ENCODE measurements around the gene SPATA2.

The SPATA2 gene

GRCh38 chr20:49929142-49929494 lies 13.8 kb upstream of the SPATA2 start:
- DNase-seq: no peak

- peak; percentile 77 for DNase-seq
Measured at GRCh38 chr20:49928411-49929141, 13.2 kb upstream of the SPATA2 start.

- no peak for DNase-seq
Measured at GRCh38 chr20:49925901-49926454, 10.6 kb upstream of the SPATA2 start.

- no peak for DNase-seq
Measured at GRCh38 chr20:49924247-49924646, 8.9 kb upstream of the SPATA2 start.

GRCh38 chr20:49919461-49919860 lies 4.1 kb upstream of the SPATA2 start:
- no peak for DNase-seq

- no peak for DNase-seq
Measured at GRCh38 chr20:49919009-49919408, 3.7 kb upstream of the SPATA2 start.

GRCh38 chr20:49918446-49918845 lies 3.1 kb upstream of the SPATA2 start:
- no peak for DNase-seq

GRCh38 chr20:49916146-49917002 lies 1.0 kb upstream of the SPATA2 start:
- no peak for DNase-seq

- DNase-seq: no peak
Measured at GRCh38 chr20:49915118-49915379, 280 bp downstream of the SPATA2 start.

- peak; percentile 8 for DNase-seq
Measured at GRCh38 chr20:49914310-49915117, 815 bp downstream of the SPATA2 start.

GRCh38 chr20:49913399-49914047 lies 1.8 kb downstream of the SPATA2 start:
- DNase-seq: no peak

GRCh38 chr20:49910340-49910706 lies 5.0 kb downstream of the SPATA2 start:
- DNase-seq: no peak

- no peak for DNase-seq
Measured at GRCh38 chr20:49909499-49910339, 5.6 kb downstream of the SPATA2 start.

GRCh38 chr20:49908258-49908565 lies 7.1 kb downstream of the SPATA2 start:
- DNase-seq: no peak

- no peak for DNase-seq
Measured at GRCh38 chr20:49907405-49908257, 7.7 kb downstream of the SPATA2 start.

GRCh38 chr20:49906615-49907154 lies 8.6 kb downstream of the SPATA2 start:
- DNase-seq: no peak

- no peak for DNase-seq
Measured at GRCh38 chr20:49906101-49906604, 9.2 kb downstream of the SPATA2 start.

GRCh38 chr20:49905415-49906091 lies 9.8 kb downstream of the SPATA2 start:
- DNase-seq: no peak

GRCh38 chr20:49904440-49905214 lies 10.7 kb downstream of the SPATA2 start:
- no peak for DNase-seq
